ENCODE data around the gene ADAD2. TPM values are rescaled to one million over a fixed set of nuclear protein-coding genes. Genes with fewer than 3 reads are reported as not detected.

Gene ADAD2
- total RNA-seq, 1 donor from 2014 or later: 0.87 TPM

DNA sequence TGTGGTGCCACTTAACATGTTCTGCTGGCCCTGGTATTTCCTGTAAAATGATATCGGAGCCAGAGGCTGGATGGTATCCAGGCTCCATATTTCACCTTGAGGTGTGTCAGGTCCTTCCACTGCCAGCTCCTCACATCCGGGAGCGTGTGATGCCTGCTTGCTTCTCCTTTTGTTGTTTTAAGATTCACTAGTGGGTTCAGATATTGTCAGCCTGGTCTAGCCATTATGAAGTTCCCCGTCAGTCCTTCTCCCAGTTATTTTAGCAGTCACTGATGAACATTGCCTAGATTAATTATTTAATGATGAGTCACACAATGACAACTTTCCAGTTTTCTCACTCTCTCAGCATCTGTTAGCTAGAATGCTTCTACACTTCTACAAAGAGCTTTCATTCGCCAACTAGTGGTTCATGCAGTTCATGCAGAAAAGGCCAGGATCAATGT lies 34.6 kb upstream of the ADAD2 start:
- Mint-ChIP-seq H3K27ac (ENCODE audit: unreplicated experiment) (no peak overlapping the region), H3K9me3 (ENCODE audit: unreplicated experiment) (no peaks in the 10 kb centered on the region), H3K4me1 (ENCODE audit: unreplicated experiment) (peaks cover 8% of the 10 kb centered on the region), H3K4me3 (ENCODE audit: unreplicated experiment) (no peak overlapping the region), H3K36me3 (ENCODE audit: low read depth, unreplicated experiment) (no peaks in the 10 kb centered on the region), H3K27me3 (ENCODE audit: unreplicated experiment) (no peaks in the 10 kb centered on the region)
- TF ChIP-seq, protein P1, sequence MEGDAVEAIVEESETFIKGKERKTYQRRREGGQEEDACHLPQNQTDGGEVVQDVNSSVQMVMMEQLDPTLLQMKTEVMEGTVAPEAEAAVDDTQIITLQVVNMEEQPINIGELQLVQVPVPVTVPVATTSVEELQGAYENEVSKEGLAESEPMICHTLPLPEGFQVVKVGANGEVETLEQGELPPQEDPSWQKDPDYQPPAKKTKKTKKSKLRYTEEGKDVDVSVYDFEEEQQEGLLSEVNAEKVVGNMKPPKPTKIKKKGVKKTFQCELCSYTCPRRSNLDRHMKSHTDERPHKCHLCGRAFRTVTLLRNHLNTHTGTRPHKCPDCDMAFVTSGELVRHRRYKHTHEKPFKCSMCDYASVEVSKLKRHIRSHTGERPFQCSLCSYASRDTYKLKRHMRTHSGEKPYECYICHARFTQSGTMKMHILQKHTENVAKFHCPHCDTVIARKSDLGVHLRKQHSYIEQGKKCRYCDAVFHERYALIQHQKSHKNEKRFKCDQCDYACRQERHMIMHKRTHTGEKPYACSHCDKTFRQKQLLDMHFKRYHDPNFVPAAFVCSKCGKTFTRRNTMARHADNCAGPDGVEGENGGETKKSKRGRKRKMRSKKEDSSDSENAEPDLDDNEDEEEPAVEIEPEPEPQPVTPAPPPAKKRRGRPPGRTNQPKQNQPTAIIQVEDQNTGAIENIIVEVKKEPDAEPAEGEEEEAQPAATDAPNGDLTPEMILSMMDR (IDR thresholded peaks at IDR 0.05; ENCODE audit: unreplicated experiment): no peak
- DNase-seq (ENCODE audit: low spot score): no peak

DNA sequence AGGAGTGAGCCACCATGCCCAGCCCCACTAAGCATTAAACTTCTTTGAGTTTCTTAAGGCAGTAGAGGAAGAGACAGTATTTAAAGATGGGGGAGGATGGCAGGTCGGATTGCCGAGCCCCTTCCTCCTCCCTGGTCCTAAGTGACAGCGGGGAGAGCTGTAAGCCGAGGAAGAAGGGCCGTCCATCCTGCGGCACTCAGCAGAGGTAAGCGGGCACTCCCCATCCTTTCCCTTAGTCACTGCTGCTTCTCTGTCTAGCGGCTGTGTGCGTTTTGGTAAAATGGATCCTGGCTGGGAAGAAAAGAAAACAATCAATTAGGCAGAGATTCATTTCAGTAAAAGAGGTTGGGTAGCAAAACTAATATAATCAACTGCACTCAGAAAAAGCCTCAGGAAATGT lies 31.9 kb upstream of the ADAD2 start:
- H3K27ac Mint-ChIP-seq (ENCODE audit: unreplicated experiment): no peak overlapping the region
- H3K4me3 Mint-ChIP-seq (ENCODE audit: unreplicated experiment): no peak overlapping the region
- no peak for DNase-seq (ENCODE audit: low spot score)
- H3K27me3 Mint-ChIP-seq (ENCODE audit: unreplicated experiment): peaks cover 5% of the 10 kb centered on the region
- peaks cover 8% of the 10 kb centered on the region for H3K4me1 Mint-ChIP-seq (ENCODE audit: unreplicated experiment)
- H3K9me3 Mint-ChIP-seq (ENCODE audit: unreplicated experiment): no peaks in the 10 kb centered on the region
- TF ChIP-seq, protein P1 (IDR thresholded peaks at IDR 0.05; ENCODE audit: unreplicated experiment): no peak
- no peaks in the 10 kb centered on the region for H3K36me3 Mint-ChIP-seq (ENCODE audit: low read depth, unreplicated experiment)

DNA sequence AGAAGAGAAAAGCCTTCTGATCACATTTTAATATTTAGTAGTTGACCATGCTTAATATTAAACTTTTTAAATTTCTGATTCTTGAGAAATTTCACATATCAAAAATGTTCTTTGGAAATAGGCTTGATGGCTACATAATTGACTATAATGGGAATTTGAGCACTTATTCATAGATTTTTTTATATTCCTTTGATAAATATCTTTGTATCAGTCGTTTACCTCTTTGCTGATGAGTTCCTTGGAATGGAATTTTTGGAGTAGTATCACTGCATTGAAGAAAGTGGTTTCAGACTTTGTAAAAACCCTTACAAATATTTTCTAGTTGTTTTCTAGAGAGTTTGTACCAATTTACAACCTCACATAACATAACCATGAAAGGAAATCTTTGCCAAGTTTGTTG lies 31.2 kb upstream of the ADAD2 start:
- Mint-ChIP-seq H3K27ac (ENCODE audit: unreplicated experiment) (no peak overlapping the region), H3K36me3 (ENCODE audit: low read depth, unreplicated experiment) (no peaks in the 10 kb centered on the region), H3K9me3 (ENCODE audit: unreplicated experiment) (no peaks in the 10 kb centered on the region), H3K4me1 (ENCODE audit: unreplicated experiment) (peaks cover 8% of the 10 kb centered on the region), H3K27me3 (ENCODE audit: unreplicated experiment) (peaks cover 5% of the 10 kb centered on the region), H3K4me3 (ENCODE audit: unreplicated experiment) (no peak overlapping the region)
- no peak for DNase-seq (ENCODE audit: low spot score)
- TF ChIP-seq, protein P1 (IDR thresholded peaks at IDR 0.05; ENCODE audit: unreplicated experiment): no peak

DNA sequence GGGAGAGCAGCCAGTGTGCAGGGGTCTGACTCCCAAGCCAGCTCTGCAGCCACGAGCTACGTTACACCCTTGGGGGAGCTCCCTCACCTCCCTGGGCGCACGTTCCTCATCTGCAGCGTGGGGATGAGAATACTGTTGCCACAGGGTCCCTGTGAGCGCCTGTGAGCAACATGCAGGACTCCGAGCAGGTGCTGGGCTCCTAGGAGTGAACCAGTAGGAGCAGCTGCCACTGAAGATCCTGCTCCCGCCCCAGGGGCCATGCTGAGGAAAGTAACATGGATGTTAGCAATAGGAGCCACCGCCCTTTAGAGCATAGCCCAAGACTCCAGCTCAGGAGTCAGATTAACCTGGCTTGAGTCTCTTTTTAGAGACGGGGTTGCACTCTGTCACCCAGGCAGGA lies 29.9 kb upstream of the ADAD2 start:
- TF ChIP-seq, protein P1 (IDR thresholded peaks at IDR 0.05; ENCODE audit: unreplicated experiment): no peak
- Mint-ChIP-seq H3K36me3 (ENCODE audit: low read depth, unreplicated experiment) (no peaks in the 10 kb centered on the region), H3K9me3 (ENCODE audit: unreplicated experiment) (no peaks in the 10 kb centered on the region), H3K4me3 (ENCODE audit: unreplicated experiment) (no peak overlapping the region), H3K4me1 (ENCODE audit: unreplicated experiment) (no peaks in the 10 kb centered on the region), H3K27me3 (ENCODE audit: unreplicated experiment) (peaks cover 5% of the 10 kb centered on the region), H3K27ac (ENCODE audit: unreplicated experiment) (no peak overlapping the region)
- DNase-seq (ENCODE audit: low spot score): no peak

DNA sequence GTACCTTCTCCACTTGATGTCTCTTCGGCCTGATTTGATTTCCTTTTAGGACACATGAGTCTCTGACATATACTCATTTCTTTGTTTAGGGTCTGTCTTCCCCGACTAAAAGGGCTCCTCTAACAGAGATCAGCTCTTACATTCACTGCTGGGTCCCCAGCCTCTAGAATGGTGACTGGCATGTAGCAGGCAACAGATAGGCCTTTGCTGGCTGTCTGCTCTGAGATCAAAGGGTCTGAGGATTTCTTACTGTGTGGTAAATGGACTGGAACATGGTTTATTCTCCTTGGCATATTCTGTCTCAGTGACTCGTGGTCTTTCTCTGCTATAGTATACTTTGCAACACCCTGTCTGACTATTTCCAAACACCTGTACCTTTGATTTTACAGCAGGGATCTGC lies 29.2 kb upstream of the ADAD2 start:
- peaks cover 5% of the 10 kb centered on the region for H3K27me3 Mint-ChIP-seq (ENCODE audit: unreplicated experiment)
- no peaks in the 10 kb centered on the region for H3K9me3 Mint-ChIP-seq (ENCODE audit: unreplicated experiment)
- no peaks in the 10 kb centered on the region for H3K4me1 Mint-ChIP-seq (ENCODE audit: unreplicated experiment)
- no peak for DNase-seq (ENCODE audit: low spot score)
- TF ChIP-seq, protein P1 (IDR thresholded peaks at IDR 0.05; ENCODE audit: unreplicated experiment): no peak
- no peaks in the 10 kb centered on the region for H3K36me3 Mint-ChIP-seq (ENCODE audit: low read depth, unreplicated experiment)
- no peak overlapping the region for H3K27ac Mint-ChIP-seq (ENCODE audit: unreplicated experiment)
- H3K4me3 Mint-ChIP-seq (ENCODE audit: unreplicated experiment): no peak overlapping the region
